ENCODE results near the gene SMNDC1. TPM values are rescaled to one million over a fixed set of nuclear protein-coding genes. Genes with fewer than 3 reads are reported as not detected.

Gene SMNDC1
- total and polyA plus RNA-seq, 2 of the 4 experiments (the other 2 are of a cell fraction): 3.9 to 15.1 TPM

- ATAC-seq (ENCODE audit: low read depth) (no peak), DNase-seq (no peak)
- H3K9me3 ChIP-seq (ENCODE audit: control insufficient read depth, insufficient read depth, low read length): no peaks in the 10 kb centered on the region
- no peak overlapping the region for H3K23ac ChIP-seq (ENCODE audit: low read depth, low read length)
- no peak overlapping the region for H3K4me3 ChIP-seq (ENCODE audit: insufficient read depth, low read depth, low read length)
- dilution Hi-C loops (cut with HindIII; ENCODE audit: low sequenced_read_pairs, unreplicated experiment): no loop called here
- H3K18ac ChIP-seq (ENCODE audit: low read depth, low read length): no peak overlapping the region
- no peaks in the 10 kb centered on the region for H3K27me3 ChIP-seq (ENCODE audit: control insufficient read depth, insufficient read depth, low read length)
- TF ChIP-seq ELK1 (IDR thresholded peaks at IDR 0.05; ENCODE audit: borderline replicate concordance, low read depth, low read length): no peak
- no peak for TF ChIP-seq RCOR1 (IDR thresholded peaks at IDR 0.05; ENCODE audit: insufficient replicate concordance, low read length)
- TF ChIP-seq RFX5 (IDR thresholded peaks at IDR 0.05; ENCODE audit: low read depth, low read length): no peak
- TF ChIP-seq MAZ (IDR thresholded peaks at IDR 0.05; ENCODE audit: borderline replicate concordance, low read depth, low read length): no peak
- TF ChIP-seq MAFK (IDR thresholded peaks at IDR 0.05; ENCODE audit: low read depth, low read length): no peak
- no peak for TF ChIP-seq BHLHE40 (IDR thresholded peaks at IDR 0.05; ENCODE audit: low read depth, low read length)
- no peak for TF ChIP-seq POLR2A (IDR thresholded peaks at IDR 0.05; ENCODE audit: low read depth, low read length)
- no peak for TF ChIP-seq SMC3 (IDR thresholded peaks at IDR 0.05; ENCODE audit: low read depth, low read length)
- no peak for TF ChIP-seq FOS (IDR thresholded peaks at IDR 0.05; ENCODE audit: low read depth, low read length)
- TF ChIP-seq USF2 (IDR thresholded peaks at IDR 0.05; ENCODE audit: low read depth, low read length): no peak
- no peak for TF ChIP-seq NFE2L2 (IDR thresholded peaks at IDR 0.05; ENCODE audit: low read depth, low read length)
- TF ChIP-seq MXI1 (IDR thresholded peaks at IDR 0.05; ENCODE audit: borderline replicate concordance, low read depth, low read length): no peak
- TF ChIP-seq CTCF (conservative IDR thresholded peaks at IDR 0.05; ENCODE audit: low read depth, low read length): no peak
- TF ChIP-seq RAD21 (IDR thresholded peaks at IDR 0.05; ENCODE audit: low read length): no peak
- TF ChIP-seq CEBPB (IDR thresholded peaks at IDR 0.05; ENCODE audit: low read depth, low read length): no peak
- no peak for TF ChIP-seq CHD1 (IDR thresholded peaks at IDR 0.05; ENCODE audit: low read depth, low read length)
- no peak overlapping the region for H3K14ac ChIP-seq (replicated peaks; ENCODE audit: low read depth, low read length)
- CTCF ChIA-PET: no interaction called here
- H2BK15ac ChIP-seq (ENCODE audit: low read depth, low read length): no peak overlapping the region
- WGBS, 2 experiments (ENCODE audit: extremely low coverage in 2 of 2, insufficient read length in 1 of 2): no CpG with 5 or more reads among the region's 4 CpGs
- no peaks in the 10 kb centered on the region for H3K9me1 ChIP-seq (ENCODE audit: insufficient read depth, low read length)
- H3K4me1 ChIP-seq (ENCODE audit: control insufficient read depth, insufficient read depth, low read length): no peaks in the 10 kb centered on the region; the same call in none of the 2 replicates
- H4K91ac ChIP-seq (ENCODE audit: insufficient read depth, low read depth, low read length): no peak overlapping the region
- intact Hi-C loops (cut with micrococcal nuclease): no loop called here
- no peak overlapping the region for H3K56ac ChIP-seq (ENCODE audit: extremely low read depth, insufficient read depth, low read length)
- H2BK20ac ChIP-seq (ENCODE audit: low read depth, low read length): no peak overlapping the region
- no peak overlapping the region for H2AK9ac ChIP-seq (replicated peaks; ENCODE audit: low read depth, low read length, poor library complexity)
- no peaks in the 10 kb centered on the region for H3K79me1 ChIP-seq (ENCODE audit: low read depth in 1 of 2, low read length in 2 of 2)
- H3K36me3 ChIP-seq (ENCODE audit: control insufficient read depth, insufficient read depth, low read length): no peaks in the 10 kb centered on the region
- no peak overlapping the region for H2BK120ac ChIP-seq (ENCODE audit: low read depth, low read length)
- no peaks in the 10 kb centered on the region for H4K20me1 ChIP-seq (ENCODE audit: insufficient read depth, low read length)
- no peak overlapping the region for H3K27ac ChIP-seq (ENCODE audit: insufficient read depth, low read length)
- BruUV-seq (replicated peaks): no TSS peak
- no peak overlapping the region for H2BK5ac ChIP-seq (ENCODE audit: low read depth, low read length, poor library complexity, severe bottlenecking)
- H4K8ac ChIP-seq (ENCODE audit: low read depth in 2 of 2, low read length in 2 of 2): no peak overlapping the region
- H3K4ac ChIP-seq (ENCODE audit: low read depth, low read length): no peak overlapping the region
- no peak overlapping the region for H2AK5ac ChIP-seq (ENCODE audit: low read depth, low read length)
- POLR2A ChIA-PET (ENCODE audit: unreplicated experiment): no interaction called here
- in situ Hi-C loops (cut with MboI; ENCODE audit: low sequenced_read_pairs): no loop called here
- H2AFZ ChIP-seq (replicated peaks; ENCODE audit: low read length, poor library complexity): no peak overlapping the region
- no peak overlapping the region for H3K9ac ChIP-seq (ENCODE audit: low read depth, low read length)
- H3K4me2 ChIP-seq (ENCODE audit: low read depth, low read length): no peak overlapping the region
- no peak overlapping the region for H4K5ac ChIP-seq (ENCODE audit: low read depth, low read length)
Observed at GRCh38 chr10:110265573-110266193, 39.0 kb downstream of the SMNDC1 start.
